ENCODE data around the gene SQSTM1. TPM values are rescaled to one million over a fixed set of nuclear protein-coding genes. Genes with fewer than 3 reads are reported as not detected.

The SQSTM1 gene
- total and polyA plus RNA-seq, 2 donors (not counting 1 experiment from before 2014, with no cell fraction given): 72.2 to 400 TPM

- peaks cover 1% of the 10 kb centered on the region for H3K4me1 Mint-ChIP-seq
- intact Hi-C loops (cut with micrococcal nuclease): no loop called here
- H3K9me3 ChIP-seq (ENCODE audit: control extremely low read depth in 1 of 3, control insufficient read depth in 2 of 3, insufficient read depth in 1 of 3, low read length in 2 of 3): no peaks in the 10 kb centered on the region
- H3K27ac ChIP-seq (ENCODE audit: low read length in 2 of 2): no peak overlapping the region
- peaks cover 2 to 81% of the 10 kb centered on the region in 2 experiments for H3K36me3 ChIP-seq (replicated peaks in 1 of 2; ENCODE audit: control extremely low read depth in 1 of 2, control insufficient read depth in 1 of 2, extremely low read depth in 1 of 2, insufficient read depth in 2 of 2, low read length in 1 of 2)
- ATAC-seq (ENCODE audit: low read depth): no peak
- no peak overlapping the region for H3K4me3 ChIP-seq (ENCODE audit: control extremely low read depth in 1 of 5, extremely low read depth in 1 of 5, insufficient read depth in 1 of 5, low read depth in 2 of 5, low read length in 4 of 5)
- no peaks in the 10 kb centered on the region for H3K9me3 Mint-ChIP-seq (ENCODE audit: insufficient read depth)
- peaks cover 5% of the 10 kb centered on the region for H4K20me1 ChIP-seq (ENCODE audit: control insufficient read depth, insufficient read depth, low read length, poor library complexity, severe bottlenecking)
- H2AFZ ChIP-seq (ENCODE audit: insufficient read depth, low read depth, low read length, poor library complexity, severe bottlenecking): no peak overlapping the region
- 98% methylated on average over 9 of the region's 9 CpGs for WGBS (ENCODE audit: insufficient coverage)
- DNase-seq: no peak
- POLR2A ChIA-PET: no interaction called here
- H3K27me3 Mint-ChIP-seq: no peaks in the 10 kb centered on the region
- no peak overlapping the region for H3K27ac Mint-ChIP-seq
- H3K9ac ChIP-seq (ENCODE audit: low read length): no peak overlapping the region
- no peaks in the 10 kb centered on the region for H3K4me1 ChIP-seq (ENCODE audit: control insufficient read depth in 2 of 2, insufficient read depth in 2 of 2, low read length in 2 of 2)
- H3K4me3 Mint-ChIP-seq: no peak overlapping the region
- TF ChIP-seq, protein P1, sequence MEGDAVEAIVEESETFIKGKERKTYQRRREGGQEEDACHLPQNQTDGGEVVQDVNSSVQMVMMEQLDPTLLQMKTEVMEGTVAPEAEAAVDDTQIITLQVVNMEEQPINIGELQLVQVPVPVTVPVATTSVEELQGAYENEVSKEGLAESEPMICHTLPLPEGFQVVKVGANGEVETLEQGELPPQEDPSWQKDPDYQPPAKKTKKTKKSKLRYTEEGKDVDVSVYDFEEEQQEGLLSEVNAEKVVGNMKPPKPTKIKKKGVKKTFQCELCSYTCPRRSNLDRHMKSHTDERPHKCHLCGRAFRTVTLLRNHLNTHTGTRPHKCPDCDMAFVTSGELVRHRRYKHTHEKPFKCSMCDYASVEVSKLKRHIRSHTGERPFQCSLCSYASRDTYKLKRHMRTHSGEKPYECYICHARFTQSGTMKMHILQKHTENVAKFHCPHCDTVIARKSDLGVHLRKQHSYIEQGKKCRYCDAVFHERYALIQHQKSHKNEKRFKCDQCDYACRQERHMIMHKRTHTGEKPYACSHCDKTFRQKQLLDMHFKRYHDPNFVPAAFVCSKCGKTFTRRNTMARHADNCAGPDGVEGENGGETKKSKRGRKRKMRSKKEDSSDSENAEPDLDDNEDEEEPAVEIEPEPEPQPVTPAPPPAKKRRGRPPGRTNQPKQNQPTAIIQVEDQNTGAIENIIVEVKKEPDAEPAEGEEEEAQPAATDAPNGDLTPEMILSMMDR (IDR thresholded peaks at IDR 0.05): no peak
- CTCF ChIA-PET: interaction anchor here (2.2 kb wide), 1 partner anchor 29 kb away, joined by 7 read pairs; no protein-coding TSS in a partner anchor
- H3K4me2 ChIP-seq (replicated peaks; ENCODE audit: low read depth, low read length, poor library complexity, severe bottlenecking): no peak overlapping the region
- H3K79me2 ChIP-seq (ENCODE audit: control insufficient read depth, insufficient read depth, low read length): peaks cover 28% of the 10 kb centered on the region
- H3K27me3 ChIP-seq (replicated peaks in 1 of 4; ENCODE audit: control extremely low read depth in 1 of 4, control insufficient read depth in 3 of 4, insufficient read depth in 4 of 4, low read length in 3 of 4): no peaks in the 10 kb centered on the region
Observed at GRCh38 chr5:179773686-179774040, 47.0 kb upstream of the SQSTM1 start.

GRCh38 chr5:179774442-179774841, 46.3 kb upstream of the SQSTM1 start:
- no peak overlapping the region for H3K4me3 ChIP-seq (ENCODE audit: control extremely low read depth in 1 of 5, extremely low read depth in 1 of 5, insufficient read depth in 1 of 5, low read depth in 2 of 5, low read length in 4 of 5)
- no peak for TF ChIP-seq EZH2 (IDR thresholded peaks at IDR 0.05; ENCODE audit: borderline replicate concordance, insufficient read depth, low read depth, low read length, poor library complexity, severe bottlenecking)
- H3K4me2 ChIP-seq (replicated peaks; ENCODE audit: low read depth, low read length, poor library complexity, severe bottlenecking): no peak overlapping the region
- no peak overlapping the region for H3K27ac ChIP-seq (ENCODE audit: low read length in 2 of 2)
- ChIA-PET POLR2A (interaction anchor here (0.6 kb wide), 1 partner anchor 17 kb away, joined by 5 read pairs; no protein-coding TSS in a partner anchor), CTCF (interaction anchor here (2.2 kb wide), 1 partner anchor 28 kb away, joined by 7 read pairs; no protein-coding TSS in a partner anchor)
- Mint-ChIP-seq H3K4me1 (peaks cover 1% of the 10 kb centered on the region), H3K4me3 (no peak overlapping the region), H3K27me3 (no peaks in the 10 kb centered on the region), H3K27ac (no peak overlapping the region), H3K9me3 (ENCODE audit: insufficient read depth) (no peaks in the 10 kb centered on the region)
- DNase-seq (no peak), ATAC-seq (ENCODE audit: low read depth) (no peak)
- no peaks in the 10 kb centered on the region for H3K4me1 ChIP-seq (ENCODE audit: control insufficient read depth in 2 of 2, insufficient read depth in 2 of 2, low read length in 2 of 2)
- WGBS (ENCODE audit: insufficient coverage): 98% methylated on average over 12 of the region's 12 CpGs
- intact Hi-C loops (cut with micrococcal nuclease): no loop called here
- H2AFZ ChIP-seq (ENCODE audit: insufficient read depth, low read depth, low read length, poor library complexity, severe bottlenecking): no peak overlapping the region
- H4K20me1 ChIP-seq (ENCODE audit: control insufficient read depth, insufficient read depth, low read length, poor library complexity, severe bottlenecking): peaks cover 5% of the 10 kb centered on the region
- peaks cover 24% of the 10 kb centered on the region for H3K79me2 ChIP-seq (ENCODE audit: control insufficient read depth, insufficient read depth, low read length)
- H3K9ac ChIP-seq (ENCODE audit: low read length): no peak overlapping the region
- H3K9me3 ChIP-seq (ENCODE audit: control extremely low read depth in 1 of 3, control insufficient read depth in 2 of 3, insufficient read depth in 1 of 3, low read length in 2 of 3): no peaks in the 10 kb centered on the region
- H3K27me3 ChIP-seq (replicated peaks in 1 of 4; ENCODE audit: control extremely low read depth in 1 of 4, control insufficient read depth in 3 of 4, insufficient read depth in 4 of 4, low read length in 3 of 4): no peaks in the 10 kb centered on the region
- H3K36me3 ChIP-seq (replicated peaks in 1 of 2; ENCODE audit: control extremely low read depth in 1 of 2, control insufficient read depth in 1 of 2, extremely low read depth in 1 of 2, insufficient read depth in 2 of 2, low read length in 1 of 2): peaks cover 2 to 76% of the 10 kb centered on the region in 2 experiments

All from B cell (primary cell).